ENCODE results near the gene FCN1. TPM values are rescaled to one million over a fixed set of nuclear protein-coding genes. Genes with fewer than 3 reads are reported as not detected.

FCN1 gene
- total RNA-seq, 4 donors from 2014 or later: 0.16 to 0.42 (median 0.34) TPM

DNA sequence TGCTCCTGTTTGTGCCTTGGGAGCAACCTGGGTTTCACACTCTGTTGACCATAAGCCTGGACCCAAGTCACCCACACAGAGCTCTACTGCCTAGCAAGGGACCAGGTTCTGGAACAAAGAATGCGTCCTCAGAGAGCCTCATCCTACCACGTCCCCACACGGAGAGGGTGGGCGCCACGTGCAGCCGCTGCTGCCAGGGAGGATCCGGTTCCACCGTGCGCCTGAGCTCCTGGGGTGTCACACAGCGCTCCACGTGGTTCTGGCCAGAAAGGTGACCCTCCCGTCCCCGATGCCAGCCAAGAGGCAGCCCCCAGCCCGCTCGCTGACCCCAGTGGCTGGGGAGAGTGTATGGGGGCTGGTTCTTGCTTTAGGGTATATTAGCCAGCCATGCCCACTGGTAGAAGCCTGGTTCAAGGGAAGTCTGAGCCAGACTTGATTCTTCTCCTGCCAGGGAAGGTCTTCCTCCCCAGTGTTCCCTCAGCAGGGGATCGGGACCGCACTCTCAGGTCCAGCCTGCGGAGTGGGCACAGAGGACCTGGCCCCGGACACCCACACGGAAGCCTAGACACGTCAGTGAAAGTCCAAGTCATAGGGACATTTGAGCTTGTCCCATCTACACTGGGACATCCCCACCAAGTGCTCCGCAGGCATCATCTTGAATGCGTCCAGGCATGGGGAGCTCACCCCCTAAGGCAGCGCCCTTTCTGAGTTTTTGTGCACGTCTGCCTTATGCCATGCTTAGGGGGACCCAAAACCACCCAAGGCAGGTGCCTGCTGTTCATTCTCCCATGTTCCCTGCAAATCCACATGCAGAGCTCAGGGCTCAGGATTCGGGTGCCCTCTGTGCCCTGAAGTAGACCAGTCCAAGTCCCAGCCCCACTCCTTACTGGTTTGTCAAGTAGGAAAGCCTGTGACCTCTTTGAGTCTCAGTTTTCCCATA lies 2.4 kb downstream of the FCN1 start:
- no peak for TF ChIP-seq EP300 (IDR thresholded peaks at IDR 0.05)
- no peak for TF ChIP-seq POLR2AphosphoS5 (IDR thresholded peaks at IDR 0.05)
- DNase-seq (ENCODE audit: low spot score in 2 of 2): no peak
- Histone ChIP-seq H3K27ac (no peak overlapping the region), H3K27me3 (peaks cover 46% of the 10 kb centered on the region), H3K36me3 (no peaks in the 10 kb centered on the region), H3K9me3 (no peaks in the 10 kb centered on the region), H3K4me1 (no peaks in the 10 kb centered on the region), H3K4me3 (no peak overlapping the region)
- WGBS: 89% methylated on average over 5 of the region's 26 CpGs

DNA sequence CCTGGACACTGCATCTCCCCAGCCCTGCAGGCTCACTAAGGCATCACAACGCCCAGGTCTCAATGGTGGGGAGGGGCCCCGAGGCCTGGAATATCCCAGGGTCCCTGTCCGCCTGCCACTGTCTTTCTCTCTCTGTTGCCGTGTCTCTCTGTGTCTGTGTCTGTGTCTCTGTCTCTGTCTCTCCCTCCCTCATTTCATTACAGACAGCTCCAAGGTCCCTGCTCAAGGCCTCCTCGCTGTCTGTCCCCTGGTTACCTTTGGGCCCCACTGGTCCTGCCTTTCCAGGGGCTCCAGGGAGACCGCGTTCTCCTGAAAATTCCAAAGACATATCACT lies 3.2 kb downstream of the FCN1 start:
- TF ChIP-seq, protein P1, sequence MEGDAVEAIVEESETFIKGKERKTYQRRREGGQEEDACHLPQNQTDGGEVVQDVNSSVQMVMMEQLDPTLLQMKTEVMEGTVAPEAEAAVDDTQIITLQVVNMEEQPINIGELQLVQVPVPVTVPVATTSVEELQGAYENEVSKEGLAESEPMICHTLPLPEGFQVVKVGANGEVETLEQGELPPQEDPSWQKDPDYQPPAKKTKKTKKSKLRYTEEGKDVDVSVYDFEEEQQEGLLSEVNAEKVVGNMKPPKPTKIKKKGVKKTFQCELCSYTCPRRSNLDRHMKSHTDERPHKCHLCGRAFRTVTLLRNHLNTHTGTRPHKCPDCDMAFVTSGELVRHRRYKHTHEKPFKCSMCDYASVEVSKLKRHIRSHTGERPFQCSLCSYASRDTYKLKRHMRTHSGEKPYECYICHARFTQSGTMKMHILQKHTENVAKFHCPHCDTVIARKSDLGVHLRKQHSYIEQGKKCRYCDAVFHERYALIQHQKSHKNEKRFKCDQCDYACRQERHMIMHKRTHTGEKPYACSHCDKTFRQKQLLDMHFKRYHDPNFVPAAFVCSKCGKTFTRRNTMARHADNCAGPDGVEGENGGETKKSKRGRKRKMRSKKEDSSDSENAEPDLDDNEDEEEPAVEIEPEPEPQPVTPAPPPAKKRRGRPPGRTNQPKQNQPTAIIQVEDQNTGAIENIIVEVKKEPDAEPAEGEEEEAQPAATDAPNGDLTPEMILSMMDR (IDR thresholded peaks at IDR 0.05): no peak
- no peak for TF ChIP-seq POLR2A (IDR thresholded peaks at IDR 0.05)
- TF ChIP-seq EP300 (IDR thresholded peaks at IDR 0.05): no peak
- no peak for TF ChIP-seq POLR2AphosphoS5 (IDR thresholded peaks at IDR 0.05)
- Histone ChIP-seq H3K9me3 (no peaks in the 10 kb centered on the region), H3K4me1 (no peaks in the 10 kb centered on the region), H3K27me3 (peaks cover 46% of the 10 kb centered on the region), H3K4me3 (no peak overlapping the region), H3K27ac (no peak overlapping the region), H3K36me3 (no peaks in the 10 kb centered on the region)
- 83% methylated on average over 7 of the region's 7 CpGs for WGBS
- no peak for DNase-seq (ENCODE audit: low spot score in 2 of 2)

DNA sequence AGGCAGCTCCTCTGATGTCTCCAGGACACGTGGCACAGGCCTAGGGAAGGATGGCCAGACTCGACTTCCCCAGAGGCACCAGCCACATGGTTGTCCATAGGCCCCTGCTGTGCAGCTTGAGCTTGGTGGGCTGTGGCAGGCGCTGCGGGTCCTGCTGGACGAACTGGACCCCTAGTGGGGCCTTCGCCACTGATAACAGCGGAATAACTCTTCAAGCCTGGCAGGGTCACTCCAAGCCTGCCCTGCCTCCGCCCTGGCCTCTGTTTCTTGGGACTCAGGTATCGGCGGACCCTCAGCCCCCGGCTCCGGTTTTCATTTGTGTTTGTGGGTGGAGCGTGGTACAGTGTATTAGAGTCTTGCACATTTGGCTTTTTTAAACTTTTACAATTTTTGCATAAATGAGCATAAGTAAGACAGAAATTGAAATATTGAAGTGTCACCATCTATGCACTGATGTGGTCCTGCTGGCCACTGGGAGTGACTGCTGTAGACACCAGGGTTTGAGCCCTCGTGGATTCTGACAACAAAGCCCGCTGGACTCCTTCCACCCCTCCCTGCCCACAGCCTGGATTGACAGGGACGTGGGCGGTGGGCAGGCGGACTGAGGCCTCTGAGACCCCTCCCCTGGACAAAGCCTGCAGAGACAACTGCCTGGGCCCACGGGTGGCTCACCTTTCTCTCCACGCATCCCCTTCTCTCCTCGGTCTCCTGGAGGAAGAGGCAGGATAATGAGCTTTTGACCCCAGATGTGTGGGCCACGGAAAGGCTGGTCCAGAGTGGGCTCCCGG lies 3.8 kb downstream of the FCN1 start:
- 86% methylated on average over 22 of the region's 23 CpGs for WGBS
- Histone ChIP-seq H3K27me3 (peaks cover 45% of the 10 kb centered on the region), H3K9me3 (no peaks in the 10 kb centered on the region), H3K27ac (no peak overlapping the region), H3K4me3 (no peak overlapping the region), H3K4me1 (no peaks in the 10 kb centered on the region), H3K36me3 (no peaks in the 10 kb centered on the region)
- DNase-seq (ENCODE audit: low spot score in 2 of 2): no peak
- no peak for TF ChIP-seq POLR2A (IDR thresholded peaks at IDR 0.05)
- no peak for TF ChIP-seq POLR2AphosphoS5 (IDR thresholded peaks at IDR 0.05)
- no peak for TF ChIP-seq EP300 (IDR thresholded peaks at IDR 0.05)
- TF ChIP-seq, protein P1 (IDR thresholded peaks at IDR 0.05): no peak

DNA sequence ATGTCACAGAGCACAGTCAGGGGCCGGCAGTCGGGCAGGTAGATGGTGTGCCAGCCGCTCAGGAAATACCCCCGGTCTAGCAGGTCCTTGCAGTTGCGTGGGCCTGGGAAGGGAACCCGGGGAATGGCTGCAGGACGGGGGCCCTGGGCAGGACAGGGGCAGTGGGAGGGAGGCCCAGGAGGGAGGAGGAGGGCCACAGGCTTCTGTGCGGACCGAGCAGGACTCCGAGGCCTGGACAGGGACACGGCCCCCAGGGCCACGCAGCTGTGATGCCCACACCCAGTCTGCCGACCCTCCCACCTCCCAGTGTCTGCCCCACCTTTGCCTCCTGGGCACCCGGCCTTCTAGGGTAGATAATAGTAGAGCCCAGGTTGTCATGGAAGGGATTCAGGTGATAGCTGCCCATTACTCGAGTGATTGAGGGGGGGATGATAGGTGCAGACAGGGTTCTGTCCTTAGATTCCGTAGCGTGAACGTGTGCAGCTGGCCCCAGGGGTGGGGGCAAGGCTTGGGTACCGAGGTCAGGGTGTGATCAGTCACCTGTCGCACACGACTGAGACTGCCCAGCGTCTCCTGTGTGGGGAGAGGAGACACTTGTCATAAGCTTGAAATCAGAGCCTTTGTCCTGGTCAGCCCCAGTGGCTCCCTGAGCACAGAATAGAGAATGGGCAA lies 4.5 kb downstream of the FCN1 start:
- no peak overlapping the region for H3K4me3 ChIP-seq

More for the DNA sequence above, 4.5 kb downstream of the FCN1 start:
- H3K27me3 ChIP-seq: peaks cover 39% of the 10 kb centered on the region
- no peak for TF ChIP-seq POLR2A (IDR thresholded peaks at IDR 0.05)
- TF ChIP-seq EP300 (IDR thresholded peaks at IDR 0.05): no peak
- no peak for TF ChIP-seq POLR2AphosphoS5 (IDR thresholded peaks at IDR 0.05)
- TF ChIP-seq, protein P1 (IDR thresholded peaks at IDR 0.05): no peak
- H3K36me3 ChIP-seq: no peaks in the 10 kb centered on the region
- no peak for DNase-seq (ENCODE audit: low spot score in 2 of 2)
- H3K9me3 ChIP-seq: no peaks in the 10 kb centered on the region
- WGBS: 91% methylated on average over 6 of the region's 22 CpGs
- H3K4me1 ChIP-seq: no peaks in the 10 kb centered on the region
- no peak overlapping the region for H3K27ac ChIP-seq
